ENCODE results near the gene SURF2. TPM values are rescaled to one million over a fixed set of nuclear protein-coding genes. Genes with fewer than 3 reads are reported as not detected.
"Not testable (repeated sequence)": the region's sequence is repeated elsewhere in the genome, so short reads cannot be mapped to it uniquely, and the experiment has no call there.

Gene SURF2
- total RNA-seq (10 to 100 TPM; 14.1 to 16.0 TPM), total RNA-seq (10.7 to 17.4 reads per million in 2 donors)

- H3K27ac Mint-ChIP-seq = peak within 1 kb of the TSS; percentile 83
- peak; percentile 93 for ATAC-seq
- peak; percentile 85 to 92 (median 86) for DNase-seq
- peaks cover 21% of the 10 kb centered on the region for H3K4me1 Mint-ChIP-seq
- no peaks in the 10 kb centered on the region for H3K9me3 ChIP-seq (ENCODE audit: control insufficient read depth, low read length, poor library complexity, severe bottlenecking)
- H3K36me3 Mint-ChIP-seq (ENCODE audit: low read depth) = peaks cover 5% of the 10 kb centered on the region
- H3K27me3 Mint-ChIP-seq = no peaks in the 10 kb centered on the region
- peak within 1 kb of the TSS; percentile 93 for H3K4me3 Mint-ChIP-seq
Observed at GRCh38 chr9:133356391-133357091, at the start of gene SURF2, which contains the start of gene SURF1. Gene SURF2 (plus strand): TSS chr9:133356550. CDS start chr9:133356593, 43 bp downstream. Gene SURF1 (minus strand): TSS chr9:133356487. CDS start chr9:133356453, 34 bp downstream.

- H3K36me3 Mint-ChIP-seq (ENCODE audit: low read depth) = peaks cover 2% of the 10 kb centered on the region
- peaks cover 39% of the 10 kb centered on the region for H3K27me3 Mint-ChIP-seq
- ATAC-seq (no peak), DNase-seq (no peak)
- no peak overlapping the region for H3K27ac Mint-ChIP-seq
- no peaks in the 10 kb centered on the region for H3K9me3 ChIP-seq (ENCODE audit: control insufficient read depth, low read length, poor library complexity, severe bottlenecking)
- no peak overlapping the region for H3K4me3 Mint-ChIP-seq
- H3K4me1 Mint-ChIP-seq = no peaks in the 10 kb centered on the region
Observed at GRCh38 chr9:133307301-133307700, 49.0 kb upstream of the SURF2 start.

GRCh38 chr9:133309608-133310007 lies 46.7 kb upstream of the SURF2 start:
- H3K9me3 ChIP-seq (ENCODE audit: control insufficient read depth, low read length, poor library complexity, severe bottlenecking) = no peaks in the 10 kb centered on the region
- H3K36me3 Mint-ChIP-seq (ENCODE audit: low read depth) = peaks cover 2% of the 10 kb centered on the region
- no peak overlapping the region for H3K27ac Mint-ChIP-seq
- peaks cover 39% of the 10 kb centered on the region for H3K27me3 Mint-ChIP-seq
- no peak for ATAC-seq
- no peak for DNase-seq
- H3K4me3 Mint-ChIP-seq = no peak overlapping the region
- H3K4me1 Mint-ChIP-seq = no peaks in the 10 kb centered on the region

GRCh38 chr9:133315997-133316396 lies 40.4 kb upstream of the SURF2 start:
- Mint-ChIP-seq H3K27me3 (peaks cover 10% of the 10 kb centered on the region), H3K4me1 (no peaks in the 10 kb centered on the region), H3K27ac (no peak overlapping the region), H3K36me3 (ENCODE audit: low read depth) (no peaks in the 10 kb centered on the region), H3K4me3 (no peak overlapping the region)
- no peaks in the 10 kb centered on the region for H3K9me3 ChIP-seq (ENCODE audit: control insufficient read depth, low read length, poor library complexity, severe bottlenecking)
- no peak for ATAC-seq
- no peak for DNase-seq

- H3K27ac Mint-ChIP-seq; H3K9me3 ChIP-seq (ENCODE audit: control insufficient read depth, low read length, poor library complexity, severe bottlenecking); DNase-seq; H3K4me1 Mint-ChIP-seq; H3K36me3 Mint-ChIP-seq (ENCODE audit: low read depth); ATAC-seq; H3K4me3 Mint-ChIP-seq: not testable (repeated sequence)
- peaks cover 14% of the 10 kb centered on the region for H3K27me3 Mint-ChIP-seq
Observed at GRCh38 chr9:133317551-133317950, 38.8 kb upstream of the SURF2 start.

GRCh38 chr9:133320421-133320881 lies 35.9 kb upstream of the SURF2 start:
- H3K27ac Mint-ChIP-seq = no peak overlapping the region
- no peak for ATAC-seq
- H3K36me3 Mint-ChIP-seq (ENCODE audit: low read depth) = peaks cover 3% of the 10 kb centered on the region
- no peak overlapping the region for H3K4me3 Mint-ChIP-seq
- H3K4me1 Mint-ChIP-seq = no peaks in the 10 kb centered on the region
- peaks cover 14% of the 10 kb centered on the region for H3K27me3 Mint-ChIP-seq
- no peaks in the 10 kb centered on the region for H3K9me3 ChIP-seq (ENCODE audit: control insufficient read depth, low read length, poor library complexity, severe bottlenecking)
- no peak for DNase-seq

- DNase-seq = no peak
- Mint-ChIP-seq H3K27me3 (peaks cover 14% of the 10 kb centered on the region), H3K27ac (no peak overlapping the region), H3K4me1 (no peaks in the 10 kb centered on the region), H3K4me3 (no peak overlapping the region), H3K36me3 (ENCODE audit: low read depth) (peaks cover 3% of the 10 kb centered on the region)
- no peaks in the 10 kb centered on the region for H3K9me3 ChIP-seq (ENCODE audit: control insufficient read depth, low read length, poor library complexity, severe bottlenecking)
- ATAC-seq = no peak
Observed at GRCh38 chr9:133321411-133321935, 34.9 kb upstream of the SURF2 start.

GRCh38 chr9:133322701-133323100 lies 33.6 kb upstream of the SURF2 start:
- Mint-ChIP-seq H3K4me1 (no peaks in the 10 kb centered on the region), H3K4me3 (no peak overlapping the region), H3K36me3 (ENCODE audit: low read depth) (peaks cover 3% of the 10 kb centered on the region), H3K27me3 (peaks cover 5% of the 10 kb centered on the region), H3K27ac (no peak overlapping the region)
- DNase-seq = no peak
- ATAC-seq = no peak
- H3K9me3 ChIP-seq (ENCODE audit: control insufficient read depth, low read length, poor library complexity, severe bottlenecking) = no peaks in the 10 kb centered on the region

- no peaks in the 10 kb centered on the region for H3K9me3 ChIP-seq (ENCODE audit: control insufficient read depth, low read length, poor library complexity, severe bottlenecking)
- no peak for ATAC-seq
- peaks cover 5% of the 10 kb centered on the region for H3K27me3 Mint-ChIP-seq
- DNase-seq = no peak
- H3K4me1 Mint-ChIP-seq = no peaks in the 10 kb centered on the region
- H3K36me3 Mint-ChIP-seq (ENCODE audit: low read depth) = peaks cover 3% of the 10 kb centered on the region
- no peak overlapping the region for H3K4me3 Mint-ChIP-seq
- no peak overlapping the region for H3K27ac Mint-ChIP-seq
Observed at GRCh38 chr9:133323211-133323610, 33.1 kb upstream of the SURF2 start.

- DNase-seq (no peak), ATAC-seq (no peak)
- peaks cover 3% of the 10 kb centered on the region for H3K36me3 Mint-ChIP-seq (ENCODE audit: low read depth)
- H3K9me3 ChIP-seq (ENCODE audit: control insufficient read depth, low read length, poor library complexity, severe bottlenecking) = no peaks in the 10 kb centered on the region
- H3K27ac Mint-ChIP-seq = no peak overlapping the region
- no peak overlapping the region for H3K4me3 Mint-ChIP-seq
- peaks cover 5% of the 10 kb centered on the region for H3K27me3 Mint-ChIP-seq
- H3K4me1 Mint-ChIP-seq = peaks cover 4% of the 10 kb centered on the region
Observed at GRCh38 chr9:133323991-133324703, 32.2 kb upstream of the SURF2 start.

GRCh38 chr9:133327021-133327420 lies 29.3 kb upstream of the SURF2 start:
- not testable (repeated sequence) for DNase-seq; H3K36me3 Mint-ChIP-seq (ENCODE audit: low read depth); ATAC-seq; H3K27ac Mint-ChIP-seq; H3K27me3 Mint-ChIP-seq; H3K9me3 ChIP-seq (ENCODE audit: control insufficient read depth, low read length, poor library complexity, severe bottlenecking); H3K4me3 Mint-ChIP-seq
- H3K4me1 Mint-ChIP-seq = peaks cover 12% of the 10 kb centered on the region

- Mint-ChIP-seq H3K4me3 (no peak overlapping the region), H3K27ac (no peak overlapping the region), H3K27me3 (no peaks in the 10 kb centered on the region), H3K36me3 (ENCODE audit: low read depth) (peaks cover 2% of the 10 kb centered on the region), H3K4me1 (peaks cover 14% of the 10 kb centered on the region)
- H3K9me3 ChIP-seq (ENCODE audit: control insufficient read depth, low read length, poor library complexity, severe bottlenecking) = no peaks in the 10 kb centered on the region
- ATAC-seq = no peak
- DNase-seq = no peak
Observed at GRCh38 chr9:133327834-133328484, 28.4 kb upstream of the SURF2 start.

All from T-helper 17 cell (primary cell).